SU-DHL-6 (cell line): ENCODE data around the gene ADGRG4.

Experiments used
- H2AFZ ChIP-seq: fragments of 200-600 bp; sonication (generic); 2 replicates; pipeline ENCODE4 v1.6.1; 2014; ENCODE audit warnings: low read depth, mild to moderate bottlenecking, moderate library complexity, mixed read lengths, antibody characterized with exemption, low read length; ENCODE audit not compliant: severe bottlenecking
- H3F3A ChIP-seq: fragments of 200-600 bp; shearing (Covaris generic); 2 replicates; pipeline ENCODE4 v1.6.0; 2016; ENCODE audit warnings: antibody characterized with exemption, mild to moderate bottlenecking; ENCODE audit not compliant: insufficient read depth
- H3K27ac ChIP-seq: fragments of 200-600 bp; sonication (generic); 2 replicates; pipeline ENCODE4 v1.5.1; 2016; ENCODE audit warnings: low read depth, mild to moderate bottlenecking, low read length, moderate library complexity, mixed read lengths
- H3K27me3 ChIP-seq: fragments of 200-600 bp; sonication (generic), shearing (Covaris generic); 2 replicates; pipeline ENCODE4 v1.6.0; 2014; ENCODE audit warnings: mild to moderate bottlenecking, low read length
- H3K36me3 ChIP-seq: fragments of 200-600 bp; sonication (generic); 2 replicates; pipeline ENCODE4 v1.6.1; 2014; ENCODE audit warnings: mild to moderate bottlenecking, low read length, mixed read lengths
- H3K4me2 ChIP-seq: fragments of 300-600, 200-600 bp; shearing (Covaris generic), sonication (generic); 2 replicates; pipeline ENCODE4 v1.6.0; 2014; ENCODE audit warnings: low read length, low read depth, mild to moderate bottlenecking; ENCODE audit not compliant: poor library complexity, severe bottlenecking
- H3K4me3 ChIP-seq: fragments of 200-600 bp; sonication (generic); 2 replicates; pipeline ENCODE4 v1.5.1; 2014; ENCODE audit warnings: antibody characterized with exemption, low read length, mild to moderate bottlenecking, mixed read lengths; ENCODE audit not compliant: insufficient read depth, poor library complexity, severe bottlenecking
- H3K79me2 ChIP-seq: fragments of 200-600 bp; sonication (generic); 2 replicates; pipeline ENCODE4 v1.6.1; 2014; ENCODE audit warnings: mild to moderate bottlenecking, low read length, moderate library complexity; ENCODE audit not compliant: insufficient read depth
- H3K9ac ChIP-seq: fragments of 200-600 bp; sonication (generic); 2 replicates; pipeline ENCODE4 v1.7.0; 2014; ENCODE audit warnings: mild to moderate bottlenecking, low read length
- H3K9me2 ChIP-seq: fragments of 200-600 bp; sonication (generic); replicated peaks from 2 replicates; pipeline ENCODE4 v1.6.1; 2014; ENCODE audit warnings: low read length; ENCODE audit not compliant: insufficient read depth
- H3K9me3 ChIP-seq: fragments of 200-600 bp; sonication (generic); 2 replicates; pipeline ENCODE4 v1.6.1; 2014; ENCODE audit warnings: low read length, mixed read lengths; ENCODE audit not compliant: insufficient read depth
- H4K20me1 ChIP-seq: fragments of 200-600 bp; sonication (generic); 2 replicates; pipeline ENCODE4 v1.6.1; 2014; ENCODE audit warnings: low read depth, mild to moderate bottlenecking, antibody characterized with exemption, low read length, moderate library complexity, mixed read lengths
- CTCF ChIP-seq: fragments of 200-600 bp; sonication (generic); IDR thresholded peaks from one replicate; pipeline ENCODE4 v1.5.1; 2017; ENCODE audit warnings: antibody characterized with exemption, mild to moderate bottlenecking, low read length, moderate library complexity; ENCODE audit not compliant: insufficient read depth, poor library complexity, severe bottlenecking
- EZH2phosphoT487 ChIP-seq: fragments of 200-600 bp; sonication (generic), shearing (Covaris generic); conservative IDR thresholded peaks from 2 replicates; pipeline ENCODE4 v1.6.1; 2018; ENCODE audit warnings: mild to moderate bottlenecking, antibody characterized with exemption, low read length, moderate library complexity, mixed read lengths

The ADGRG4 gene

GRCh38 chrX:136322064-136322463 lies 21.3 kb downstream of the ADGRG4 start:
- Histone ChIP-seq H3K27me3 (no peaks in the 10 kb centered on the region), H3K9ac (no peak overlapping the region), H3K4me3 (no peak overlapping the region), H3K36me3 (no peaks in the 10 kb centered on the region), H3K4me2 (no peak overlapping the region), H2AFZ (no peak overlapping the region), H3K9me2 (no peaks in the 10 kb centered on the region), H3K79me2 (no peaks in the 10 kb centered on the region), H4K20me1 (no peaks in the 10 kb centered on the region), H3F3A (no peaks in the 10 kb centered on the region), H3K9me3 (no peaks in the 10 kb centered on the region), H3K27ac (no peak overlapping the region)
- TF ChIP-seq EZH2phosphoT487 (no peak), CTCF (no peak)

- H3K9me3 ChIP-seq, result no peaks in the 10 kb centered on the region
- no peaks in the 10 kb centered on the region for H3K79me2 ChIP-seq
- H3K36me3 ChIP-seq, result no peaks in the 10 kb centered on the region
- no peak for TF ChIP-seq EZH2phosphoT487
- TF ChIP-seq CTCF, result no peak
- H4K20me1 ChIP-seq, result no peaks in the 10 kb centered on the region
- no peaks in the 10 kb centered on the region for H3K27me3 ChIP-seq
- H3K27ac ChIP-seq, result no peak overlapping the region
- no peak overlapping the region for H3K4me3 ChIP-seq
- H2AFZ ChIP-seq, result no peak overlapping the region
- no peak overlapping the region for H3K9ac ChIP-seq
- H3K9me2 ChIP-seq, result no peaks in the 10 kb centered on the region
- no peak overlapping the region for H3K4me2 ChIP-seq
- H3F3A ChIP-seq, result no peaks in the 10 kb centered on the region
Measured at GRCh38 chrX:136325377-136325776, 24.6 kb downstream of the ADGRG4 start.

GRCh38 chrX:136328933-136329332 lies 28.2 kb downstream of the ADGRG4 start:
- TF ChIP-seq CTCF, result no peak
- no peak for TF ChIP-seq EZH2phosphoT487
- no peak overlapping the region for H3K27ac ChIP-seq

More at GRCh38 chrX:136328933-136329332, 28.2 kb downstream of the ADGRG4 start:
- H3K9me2 ChIP-seq, result no peaks in the 10 kb centered on the region
- no peak overlapping the region for H2AFZ ChIP-seq
- H3K4me3 ChIP-seq, result no peak overlapping the region
- no peaks in the 10 kb centered on the region for H4K20me1 ChIP-seq
- no peaks in the 10 kb centered on the region for H3K27me3 ChIP-seq
- H3K4me2 ChIP-seq, result no peak overlapping the region
- no peaks in the 10 kb centered on the region for H3K36me3 ChIP-seq
- H3K9me3 ChIP-seq, result no peaks in the 10 kb centered on the region
- no peak overlapping the region for H3K9ac ChIP-seq
- H3K79me2 ChIP-seq, result no peaks in the 10 kb centered on the region
- no peaks in the 10 kb centered on the region for H3F3A ChIP-seq
